ENCODE measurements around the gene BABAM2. TPM values are rescaled to one million over a fixed set of nuclear protein-coding genes. Genes with fewer than 3 reads are reported as not detected.

BABAM2 gene
- total RNA-seq, 1 donor from 2014 or later: 28.5 TPM

DNA sequence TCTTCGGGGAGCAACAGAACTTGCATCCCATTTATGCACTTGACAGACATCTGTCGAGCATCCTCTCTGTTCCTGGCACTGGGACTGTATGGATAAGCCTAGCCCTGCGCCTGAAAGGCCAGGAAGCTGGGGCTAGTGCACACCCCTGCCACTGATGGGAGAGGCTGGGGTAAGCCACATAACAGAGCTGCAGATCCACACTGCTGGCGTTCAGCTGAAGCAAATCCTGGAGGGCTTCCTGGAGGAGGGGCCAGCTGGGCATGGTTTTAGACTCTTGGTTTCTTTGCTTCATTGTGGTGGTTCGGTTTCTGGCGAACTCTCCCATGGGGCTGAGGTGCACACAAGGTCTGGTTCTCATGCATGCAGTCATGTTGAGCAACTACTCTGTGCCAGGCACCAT lies 456.7 kb downstream of the BABAM2 start:
- DNase-seq (ENCODE audit: low read depth) (no peak), FAIRE-seq (no peak)
- no peak overlapping the region for H3K4me2 ChIP-seq (ENCODE audit: low read length)
- H3K27me3 ChIP-seq (ENCODE audit: insufficient read depth, low read length): no peaks in the 10 kb centered on the region
- no peaks in the 10 kb centered on the region for H3K36me3 ChIP-seq (ENCODE audit: insufficient read depth, low read length)
- no peaks in the 10 kb centered on the region for H4K20me1 ChIP-seq (ENCODE audit: insufficient read depth, low read length)
- H3K9me3 ChIP-seq (ENCODE audit: insufficient read depth, low read depth, low read length): no peaks in the 10 kb centered on the region
- peaks cover 12% of the 10 kb centered on the region for H3K4me1 ChIP-seq (ENCODE audit: insufficient read depth, low read length)
- no peaks in the 10 kb centered on the region for H3K79me2 ChIP-seq (ENCODE audit: insufficient read depth, low read length)
- no peak overlapping the region for H3K4me3 ChIP-seq (ENCODE audit: insufficient read depth, low read depth, low read length)
- no peaks in the 10 kb centered on the region for H3K36me3 Mint-ChIP-seq (ENCODE audit: low read depth, unreplicated experiment)
- TF ChIP-seq, protein P1, sequence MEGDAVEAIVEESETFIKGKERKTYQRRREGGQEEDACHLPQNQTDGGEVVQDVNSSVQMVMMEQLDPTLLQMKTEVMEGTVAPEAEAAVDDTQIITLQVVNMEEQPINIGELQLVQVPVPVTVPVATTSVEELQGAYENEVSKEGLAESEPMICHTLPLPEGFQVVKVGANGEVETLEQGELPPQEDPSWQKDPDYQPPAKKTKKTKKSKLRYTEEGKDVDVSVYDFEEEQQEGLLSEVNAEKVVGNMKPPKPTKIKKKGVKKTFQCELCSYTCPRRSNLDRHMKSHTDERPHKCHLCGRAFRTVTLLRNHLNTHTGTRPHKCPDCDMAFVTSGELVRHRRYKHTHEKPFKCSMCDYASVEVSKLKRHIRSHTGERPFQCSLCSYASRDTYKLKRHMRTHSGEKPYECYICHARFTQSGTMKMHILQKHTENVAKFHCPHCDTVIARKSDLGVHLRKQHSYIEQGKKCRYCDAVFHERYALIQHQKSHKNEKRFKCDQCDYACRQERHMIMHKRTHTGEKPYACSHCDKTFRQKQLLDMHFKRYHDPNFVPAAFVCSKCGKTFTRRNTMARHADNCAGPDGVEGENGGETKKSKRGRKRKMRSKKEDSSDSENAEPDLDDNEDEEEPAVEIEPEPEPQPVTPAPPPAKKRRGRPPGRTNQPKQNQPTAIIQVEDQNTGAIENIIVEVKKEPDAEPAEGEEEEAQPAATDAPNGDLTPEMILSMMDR (IDR thresholded peaks at IDR 0.05; ENCODE audit: insufficient read depth, low read depth, low read length): no peak
- H3K27me3 Mint-ChIP-seq (ENCODE audit: low read depth, unreplicated experiment): peaks cover 14% of the 10 kb centered on the region
- H3K4me1 Mint-ChIP-seq (ENCODE audit: low read depth, unreplicated experiment): peaks cover 12% of the 10 kb centered on the region
- H3K27ac Mint-ChIP-seq (ENCODE audit: unreplicated experiment): no peak overlapping the region
- H2AFZ ChIP-seq (ENCODE audit: low read depth, low read length): no peak overlapping the region
- no peak overlapping the region for H3K4me3 Mint-ChIP-seq (ENCODE audit: unreplicated experiment)
- no peaks in the 10 kb centered on the region for H3K9me3 Mint-ChIP-seq (ENCODE audit: unreplicated experiment)
- no peak overlapping the region for H3K9ac ChIP-seq (ENCODE audit: low read length)
- H3K27ac ChIP-seq (ENCODE audit: low read depth, low read length): no peak overlapping the region

DNA sequence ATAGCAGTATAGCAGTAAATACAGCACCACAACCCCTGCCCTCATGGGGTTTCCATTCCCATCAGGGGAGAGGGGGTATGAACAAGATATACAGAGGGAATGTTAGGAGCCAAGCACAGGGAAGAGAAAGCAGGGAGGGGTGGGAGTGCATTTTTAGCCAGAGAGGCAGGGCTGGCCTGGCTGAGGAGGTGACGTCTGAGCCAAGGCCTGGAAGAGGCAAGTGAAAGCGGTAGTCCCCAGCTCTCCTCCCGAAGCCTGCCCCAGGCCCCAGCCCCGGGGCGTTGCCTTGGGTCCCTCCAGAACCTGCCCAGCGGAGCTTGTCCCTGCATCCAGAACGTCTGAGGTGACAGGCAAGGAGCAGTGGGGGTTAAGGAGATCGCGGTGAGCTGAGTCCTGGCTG lies 457.1 kb downstream of the BABAM2 start:
- H3K4me1 Mint-ChIP-seq (ENCODE audit: low read depth, unreplicated experiment): peaks cover 8% of the 10 kb centered on the region
- Histone ChIP-seq H3K9ac (ENCODE audit: low read length) (no peak overlapping the region), H3K4me1 (ENCODE audit: insufficient read depth, low read length) (peaks cover 8% of the 10 kb centered on the region), H3K36me3 (ENCODE audit: insufficient read depth, low read length) (no peaks in the 10 kb centered on the region), H3K79me2 (ENCODE audit: insufficient read depth, low read length) (no peaks in the 10 kb centered on the region), H3K27me3 (ENCODE audit: insufficient read depth, low read length) (no peaks in the 10 kb centered on the region), H2AFZ (ENCODE audit: low read depth, low read length) (no peak overlapping the region), H3K4me2 (ENCODE audit: low read length) (no peak overlapping the region), H3K9me3 (ENCODE audit: insufficient read depth, low read depth, low read length) (no peaks in the 10 kb centered on the region), H4K20me1 (ENCODE audit: insufficient read depth, low read length) (no peaks in the 10 kb centered on the region), H3K27ac (ENCODE audit: low read depth, low read length) (no peak overlapping the region), H3K4me3 (ENCODE audit: insufficient read depth, low read depth, low read length) (no peak overlapping the region)
- no peak for FAIRE-seq
- DNase-seq (ENCODE audit: low read depth): no peak
- TF ChIP-seq, protein P1 (IDR thresholded peaks at IDR 0.05; ENCODE audit: insufficient read depth, low read depth, low read length): no peak
- TF ChIP-seq EZH2 (IDR thresholded peaks at IDR 0.05; ENCODE audit: insufficient read depth, low read length): no peak
- H3K9me3 Mint-ChIP-seq (ENCODE audit: unreplicated experiment): no peaks in the 10 kb centered on the region
- peaks cover 16% of the 10 kb centered on the region for H3K27me3 Mint-ChIP-seq (ENCODE audit: low read depth, unreplicated experiment)
- H3K27ac Mint-ChIP-seq (ENCODE audit: unreplicated experiment): no peak overlapping the region
- H3K36me3 Mint-ChIP-seq (ENCODE audit: low read depth, unreplicated experiment): no peaks in the 10 kb centered on the region
- H3K4me3 Mint-ChIP-seq (ENCODE audit: unreplicated experiment): no peak overlapping the region

DNA sequence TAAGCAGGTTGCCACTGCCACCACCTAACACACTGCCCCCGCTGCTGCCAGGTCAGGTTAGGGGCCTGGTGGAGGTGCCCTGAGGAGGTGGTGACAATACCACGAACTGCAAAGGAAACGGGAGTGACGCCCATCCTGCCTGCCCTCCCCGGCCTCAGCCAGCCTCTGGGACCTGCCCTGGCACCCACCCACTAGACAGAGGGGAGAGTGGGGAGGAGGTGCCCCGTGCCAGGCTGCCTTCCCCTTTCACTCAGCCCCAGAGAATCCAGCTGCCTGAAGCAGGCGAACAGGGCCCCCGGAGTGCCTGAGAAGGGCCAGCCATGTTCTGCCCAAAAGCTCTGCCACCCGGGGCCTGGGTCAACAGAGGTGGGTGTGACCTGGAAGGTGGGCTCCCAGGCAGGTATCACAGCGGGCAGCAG lies 457.6 kb downstream of the BABAM2 start:
- H4K20me1 ChIP-seq (ENCODE audit: insufficient read depth, low read length): no peaks in the 10 kb centered on the region

More for the DNA sequence above, 457.6 kb downstream of the BABAM2 start:
- no peak for FAIRE-seq
- Histone ChIP-seq H3K79me2 (ENCODE audit: insufficient read depth, low read length) (no peaks in the 10 kb centered on the region), H3K27ac (ENCODE audit: low read depth, low read length) (no peak overlapping the region), H3K36me3 (ENCODE audit: insufficient read depth, low read length) (no peaks in the 10 kb centered on the region), H3K4me1 (ENCODE audit: insufficient read depth, low read length) (peaks cover 2% of the 10 kb centered on the region), H3K4me2 (ENCODE audit: low read length) (no peak overlapping the region), H3K9me3 (ENCODE audit: insufficient read depth, low read depth, low read length) (no peaks in the 10 kb centered on the region), H3K4me3 (ENCODE audit: insufficient read depth, low read depth, low read length) (no peak overlapping the region), H2AFZ (ENCODE audit: low read depth, low read length) (no peak overlapping the region), H3K9ac (ENCODE audit: low read length) (no peak overlapping the region), H3K27me3 (ENCODE audit: insufficient read depth, low read length) (no peaks in the 10 kb centered on the region)
- Mint-ChIP-seq H3K9me3 (ENCODE audit: unreplicated experiment) (no peaks in the 10 kb centered on the region), H3K27me3 (ENCODE audit: low read depth, unreplicated experiment) (peaks cover 17% of the 10 kb centered on the region), H3K36me3 (ENCODE audit: low read depth, unreplicated experiment) (no peaks in the 10 kb centered on the region), H3K4me3 (ENCODE audit: unreplicated experiment) (no peak overlapping the region), H3K27ac (ENCODE audit: unreplicated experiment) (no peak overlapping the region), H3K4me1 (ENCODE audit: low read depth, unreplicated experiment) (peaks cover 3% of the 10 kb centered on the region)
- DNase-seq (ENCODE audit: low read depth): no peak
- TF ChIP-seq, protein P1 (IDR thresholded peaks at IDR 0.05; ENCODE audit: insufficient read depth, low read depth, low read length): no peak
- TF ChIP-seq EZH2 (IDR thresholded peaks at IDR 0.05; ENCODE audit: insufficient read depth, low read length): no peak
